PC-3 (cell line): ENCODE data around the gene MED15. TPM values are rescaled to one million over a fixed set of nuclear protein-coding genes. Genes with fewer than 3 reads are reported as not detected.

Experiments used
- ATAC-seq: fragments of 200-7000 bp; cut with Tn5 transposase; 2 replicates; pipeline ENCODE4 v1.9.1; 2020; ENCODE audit warnings: mild to moderate bottlenecking, moderate library complexity
- BruUV-seq: library from RNA; stranded (reverse); fragments of 400-500 nt; replicated peaks from 2 replicates; lab custom pipeline; 2021; lab: Mats Ljungman, UMichigan
- CTCF ChIA-PET: fragments of 300-600 bp; sonication (Branson Sonifier 250); formaldehyde crosslinking; loops from one replicate; lab custom pipeline; 2022; ENCODE audit warnings: antibody characterized with exemption; lab: Charles Lee
- POLR2A ChIA-PET: fragments of 300-600 bp; sonication (Branson Sonifier 250); formaldehyde crosslinking; loops from one replicate; lab custom pipeline; 2022; ENCODE audit warnings: antibody characterized with exemption; ENCODE audit not compliant: unreplicated experiment; lab: Charles Lee
- DNase-seq: peaks from one replicate; pipeline ENCODE4 v3.0.0-alpha.2; 2015
- H2AFZ ChIP-seq: fragments of 300-600 bp; sonication (generic); 2 replicates; pipeline ENCODE4 v1.6.0; 2016; ENCODE audit warnings: antibody characterized with exemption, low read length
- H3F3A ChIP-seq: fragments of 300-600 bp; sonication (generic); one replicate; pipeline ENCODE4 v1.6.0; 2017; ENCODE audit warnings: antibody characterized with exemption, low read length, control low read depth, mild to moderate bottlenecking; ENCODE audit not compliant: unreplicated experiment
- H3K27ac ChIP-seq: fragments of 300-600 bp; sonication (generic); 2 replicates; pipeline ENCODE4 v1.5.1; 2016; ENCODE audit warnings: mild to moderate bottlenecking, low read length
- H3K27me3 ChIP-seq: fragments of 300-600 bp; sonication (generic); 2 replicates; pipeline ENCODE4 v1.6.1; 2016; ENCODE audit warnings: low read length, mixed read lengths
- H3K36me3 ChIP-seq: fragments of 300-600 bp; sonication (generic); 2 replicates; pipeline ENCODE4 v1.6.1; 2016; ENCODE audit warnings: low read depth, mixed run types, low read length, mixed read lengths
- H3K4me1 ChIP-seq: fragments of 300-600 bp; sonication (generic); 2 replicates; pipeline ENCODE4 v1.5.1; 2016; ENCODE audit warnings: low read length; ENCODE audit not compliant: insufficient read depth
- H3K4me2 ChIP-seq: fragments of 300-600 bp; sonication (generic); 2 replicates; pipeline ENCODE4 v1.6.0; 2016; ENCODE audit warnings: low read length
- H3K4me3 ChIP-seq: fragments of 300-600 bp; sonication (generic); 2 replicates; pipeline ENCODE4 v1.5.1; 2016; ENCODE audit warnings: mild to moderate bottlenecking, low read length, mixed read lengths
- H3K79me2 ChIP-seq: fragments of 300-600 bp; sonication (generic); 2 replicates; pipeline ENCODE4 v1.6.1; 2017; ENCODE audit warnings: low read length, mixed read lengths
- H3K9ac ChIP-seq: fragments of 300-600 bp; sonication (generic); 2 replicates; pipeline ENCODE4 v1.6.0; 2016; ENCODE audit warnings: mild to moderate bottlenecking, low read length
- H3K9me2 ChIP-seq: fragments of 300-600 bp; sonication (generic); replicated peaks from 2 replicates; pipeline ENCODE4 v1.6.1; 2016; ENCODE audit warnings: mixed run types, low read length, mixed read lengths
- H3K9me3 ChIP-seq: fragments of 300-600 bp; sonication (generic); 2 replicates; pipeline ENCODE4 v1.6.1; 2016; ENCODE audit warnings: low read length, mixed read lengths
- H4K20me1 ChIP-seq: fragments of 300-600 bp; sonication (generic); 2 replicates; pipeline ENCODE4 v1.6.1; 2016; ENCODE audit warnings: low read length, mixed read lengths
- EZH2 ChIP-seq: fragments of 300-600 bp; sonication (generic); IDR thresholded peaks from one replicate; pipeline ENCODE4 v1.6.1; 2017; ENCODE audit warnings: antibody characterized with exemption, mild to moderate bottlenecking, low read length; ENCODE audit not compliant: unreplicated experiment
- EZH2phosphoT487 ChIP-seq: fragments of 300-600 bp; sonication (generic); IDR thresholded peaks from 2 replicates; pipeline ENCODE4 v1.6.1; 2018; ENCODE audit warnings: mild to moderate bottlenecking, antibody characterized with exemption, low read length, borderline replicate concordance
- intact Hi-C: fragments of 100-400 bp; cut with micrococcal nuclease; formaldehyde crosslinking; loops from 2 replicates; pipeline ENCODE4 v1.9.0; 2023
- total RNA-seq: library from RNA; depleted of rRNA; stranded (reverse); fragments of >200 nt; gene quantifications from 2 replicates; pipeline ENCODE4 v1.2.3, GENCODE V29; 2014
- TF ChIP-seq, protein P1 (sequence below): fragments of 300-600 bp; sonication (generic); conservative IDR thresholded peaks from 2 replicates; pipeline ENCODE4 v1.5.1; 2017; ENCODE audit warnings: antibody characterized with exemption, low read depth, mild to moderate bottlenecking, low read length

Gene MED15
- total RNA-seq, 1 experiment from 2014 or later: 55.9 TPM

DNA sequence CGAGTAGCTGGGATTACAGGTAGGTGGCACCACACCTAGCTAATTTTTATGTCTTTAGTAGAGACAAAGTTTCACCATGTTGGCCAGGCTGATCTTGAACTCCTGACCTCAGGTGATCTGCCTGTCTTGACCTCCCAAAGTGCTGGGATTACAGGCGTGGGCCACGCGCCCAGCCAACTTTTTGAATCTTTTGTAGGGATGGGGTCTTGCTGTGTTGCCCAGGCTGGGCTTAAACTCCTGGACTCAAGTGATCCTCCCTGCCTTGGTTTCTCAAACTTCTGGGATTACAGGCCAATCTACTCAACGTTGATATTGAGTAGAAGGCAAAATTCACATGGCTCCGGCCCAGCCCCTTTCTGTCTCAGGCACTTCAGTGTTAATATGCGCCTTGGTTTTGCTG, 93.9 kb downstream of the MED15 start:
- no peak for ATAC-seq
- intact Hi-C loops: no loop called here

DNA sequence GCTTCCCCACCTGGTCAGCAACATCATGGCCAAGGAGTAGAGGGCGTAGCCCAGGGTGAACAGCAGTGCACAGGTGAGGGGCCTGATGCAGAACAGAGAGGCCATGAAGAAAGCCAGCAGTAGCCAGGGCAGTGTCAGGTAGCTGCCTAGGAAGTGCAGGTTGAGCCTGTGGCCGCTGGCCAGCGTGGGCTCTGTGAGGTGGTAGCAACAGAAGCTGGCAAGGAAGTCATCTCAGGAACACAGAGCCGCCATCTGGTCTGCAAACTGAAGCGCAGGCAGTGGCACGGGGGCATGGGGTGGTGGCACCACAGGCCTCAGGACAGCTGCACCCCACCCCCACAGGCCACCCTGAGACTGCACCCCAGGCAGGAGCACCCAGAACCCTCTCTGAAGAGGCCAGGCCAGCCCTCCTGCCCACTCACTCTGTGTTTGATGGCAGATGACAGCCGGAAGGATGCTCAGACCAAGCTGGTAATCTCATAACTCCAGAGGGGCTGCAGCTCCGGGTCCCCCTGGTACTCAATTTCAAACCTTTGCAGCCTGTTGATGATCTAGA, 95.3 kb downstream of the MED15 start:
- Histone ChIP-seq H3K36me3 (no peaks in the 10 kb centered on the region), H3K9me3 (no peaks in the 10 kb centered on the region), H3K27ac (no peak overlapping the region), H3F3A (no peaks in the 10 kb centered on the region), H3K27me3 (no peaks in the 10 kb centered on the region), H3K4me1 (no peaks in the 10 kb centered on the region), H3K4me3 (no peak overlapping the region), H3K9me2 (no peaks in the 10 kb centered on the region), H3K79me2 (no peaks in the 10 kb centered on the region), H4K20me1 (no peaks in the 10 kb centered on the region), H2AFZ (no peak overlapping the region), H3K4me2 (no peak overlapping the region), H3K9ac (no peak overlapping the region)
- no peak for TF ChIP-seq EZH2phosphoT487
- TF ChIP-seq EZH2: no peak
- TF ChIP-seq, protein P1, sequence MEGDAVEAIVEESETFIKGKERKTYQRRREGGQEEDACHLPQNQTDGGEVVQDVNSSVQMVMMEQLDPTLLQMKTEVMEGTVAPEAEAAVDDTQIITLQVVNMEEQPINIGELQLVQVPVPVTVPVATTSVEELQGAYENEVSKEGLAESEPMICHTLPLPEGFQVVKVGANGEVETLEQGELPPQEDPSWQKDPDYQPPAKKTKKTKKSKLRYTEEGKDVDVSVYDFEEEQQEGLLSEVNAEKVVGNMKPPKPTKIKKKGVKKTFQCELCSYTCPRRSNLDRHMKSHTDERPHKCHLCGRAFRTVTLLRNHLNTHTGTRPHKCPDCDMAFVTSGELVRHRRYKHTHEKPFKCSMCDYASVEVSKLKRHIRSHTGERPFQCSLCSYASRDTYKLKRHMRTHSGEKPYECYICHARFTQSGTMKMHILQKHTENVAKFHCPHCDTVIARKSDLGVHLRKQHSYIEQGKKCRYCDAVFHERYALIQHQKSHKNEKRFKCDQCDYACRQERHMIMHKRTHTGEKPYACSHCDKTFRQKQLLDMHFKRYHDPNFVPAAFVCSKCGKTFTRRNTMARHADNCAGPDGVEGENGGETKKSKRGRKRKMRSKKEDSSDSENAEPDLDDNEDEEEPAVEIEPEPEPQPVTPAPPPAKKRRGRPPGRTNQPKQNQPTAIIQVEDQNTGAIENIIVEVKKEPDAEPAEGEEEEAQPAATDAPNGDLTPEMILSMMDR: no peak
- ChIA-PET POLR2A (no interaction called here), CTCF (no interaction called here)
- DNase-seq: no peak
- intact Hi-C loops: no loop called here
- no peak for ATAC-seq
- no TSS peak for BruUV-seq

More for the DNA sequence above, 93.9 kb downstream of the MED15 start:
- Histone ChIP-seq H3K9me3 (no peaks in the 10 kb centered on the region), H3F3A (no peaks in the 10 kb centered on the region), H3K4me1 (no peaks in the 10 kb centered on the region), H3K9me2 (no peaks in the 10 kb centered on the region), H3K4me3 (no peak overlapping the region), H3K27ac (no peak overlapping the region), H4K20me1 (no peaks in the 10 kb centered on the region), H2AFZ (no peak overlapping the region), H3K36me3 (no peaks in the 10 kb centered on the region), H3K9ac (no peak overlapping the region), H3K79me2 (no peaks in the 10 kb centered on the region), H3K4me2 (no peak overlapping the region), H3K27me3 (no peaks in the 10 kb centered on the region)
- ChIA-PET CTCF (interaction anchor here (0.7 kb wide), 1 partner anchor 102 kb away, joined by 11 read pairs; no protein-coding TSS in a partner anchor), POLR2A (no interaction called here)
- DNase-seq: no peak
- TF ChIP-seq, protein P1: no peak
- no peak for TF ChIP-seq EZH2phosphoT487
- no peak for TF ChIP-seq EZH2
- BruUV-seq: no TSS peak

DNA sequence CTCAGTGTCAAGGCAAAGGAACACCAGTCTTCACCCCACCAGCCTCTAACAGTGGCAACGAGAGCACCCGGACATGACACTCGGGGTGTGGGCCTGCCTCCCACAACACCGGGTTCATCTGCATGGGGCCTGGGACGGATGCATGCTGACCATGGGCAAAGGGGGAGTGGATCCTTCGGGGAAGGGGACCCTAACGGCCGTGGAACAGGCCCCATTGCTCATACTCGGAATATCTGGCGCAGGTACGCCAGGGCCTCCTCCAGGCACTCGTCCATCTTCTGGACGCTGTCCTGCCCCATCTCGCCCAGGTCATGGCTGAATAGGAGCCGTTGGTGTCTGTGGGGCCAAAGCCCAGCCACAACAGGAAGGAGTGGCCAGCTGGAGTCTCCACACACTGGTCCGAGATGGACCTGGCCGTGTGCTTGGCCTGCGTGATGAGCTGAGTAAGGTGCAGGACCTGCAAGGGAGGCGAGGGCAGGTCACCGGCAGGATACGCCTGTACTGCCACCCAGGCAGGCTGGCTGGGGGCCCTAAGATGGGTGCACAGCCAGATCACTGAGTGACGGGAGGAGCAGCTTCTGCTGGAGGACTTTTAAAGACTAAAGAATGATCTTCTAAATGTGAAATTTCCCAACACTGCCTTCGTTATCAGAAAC, 96.8 kb downstream of the MED15 start:
- Histone ChIP-seq H3K9ac (no peak overlapping the region), H3K4me2 (no peak overlapping the region), H3K27me3 (no peaks in the 10 kb centered on the region), H3F3A (no peaks in the 10 kb centered on the region), H3K9me3 (no peaks in the 10 kb centered on the region), H3K4me1 (no peaks in the 10 kb centered on the region), H3K4me3 (no peak overlapping the region), H3K36me3 (no peaks in the 10 kb centered on the region), H3K79me2 (no peaks in the 10 kb centered on the region), H2AFZ (no peak overlapping the region), H3K9me2 (no peaks in the 10 kb centered on the region), H4K20me1 (no peaks in the 10 kb centered on the region), H3K27ac (no peak overlapping the region)
- BruUV-seq: no TSS peak
- ChIA-PET POLR2A (no interaction called here), CTCF (no interaction called here)
- intact Hi-C loops: no loop called here
- ATAC-seq (no peak), DNase-seq (no peak)
- TF ChIP-seq, protein P1: no peak
- TF ChIP-seq EZH2: no peak
- no peak for TF ChIP-seq EZH2phosphoT487
